GM19455 (cell line): ENCODE data around the gene MAP2K6.

Experiments used
- ATAC-seq: cut with Tn5 transposase; IDR thresholded peaks from one replicate; pipeline ENCODE4 v1.9.1; 2021; ENCODE audit not compliant: unreplicated experiment

MAP2K6 gene

DNA sequence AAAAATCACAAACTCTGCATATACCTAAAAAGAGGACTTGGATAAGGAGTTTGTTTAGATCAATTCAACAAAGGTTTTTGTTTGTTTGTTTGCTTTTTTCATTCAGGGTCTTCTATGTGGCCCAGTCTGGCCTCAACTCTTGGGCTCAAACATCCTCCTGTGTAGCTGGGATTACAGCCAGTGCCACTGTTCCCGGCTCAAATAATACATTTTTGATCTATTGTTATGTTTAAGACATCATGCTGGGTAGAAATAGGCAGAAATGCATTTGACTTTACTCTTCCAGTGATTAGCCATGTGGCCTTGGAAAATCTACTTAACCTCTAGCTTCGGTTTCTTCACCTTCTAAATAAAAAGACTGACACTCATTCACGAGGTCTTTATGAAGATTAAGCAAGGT, 11.5 kb downstream of the MAP2K6 start:
- ATAC-seq, result no peak

DNA sequence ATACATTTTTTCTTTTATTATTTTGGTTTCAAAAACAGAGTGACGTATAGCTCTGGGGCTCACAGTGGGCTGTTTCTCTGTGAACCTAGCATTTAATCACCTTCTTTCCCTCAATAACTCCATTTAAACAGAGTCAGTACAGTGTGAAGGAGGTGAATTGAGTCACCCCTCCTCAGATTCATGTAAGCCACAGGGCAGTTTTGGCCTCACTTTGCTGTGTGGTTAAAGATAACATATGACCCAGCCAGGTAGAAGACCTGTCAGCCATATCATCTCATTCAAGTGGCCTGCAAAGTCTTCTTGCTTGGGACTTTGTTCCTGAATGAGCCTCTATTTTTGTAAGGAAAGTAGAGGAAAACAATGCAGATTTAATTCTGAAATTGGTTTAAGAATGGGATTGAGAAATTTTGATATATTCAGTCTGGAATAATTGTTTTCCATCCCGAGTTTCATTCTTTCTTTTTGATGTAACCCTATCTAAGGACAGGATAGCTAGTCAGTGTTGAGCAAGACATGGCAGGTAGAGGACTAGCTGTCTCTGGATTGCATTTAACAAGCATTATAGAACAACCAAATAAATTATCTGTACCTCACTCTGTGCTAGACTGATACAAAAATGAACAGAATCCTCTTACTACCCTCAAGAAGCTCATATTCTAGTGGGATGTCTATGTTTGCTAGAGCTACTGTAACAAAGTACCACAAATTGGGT, 13.1 kb downstream of the MAP2K6 start:
- no peak for ATAC-seq

DNA sequence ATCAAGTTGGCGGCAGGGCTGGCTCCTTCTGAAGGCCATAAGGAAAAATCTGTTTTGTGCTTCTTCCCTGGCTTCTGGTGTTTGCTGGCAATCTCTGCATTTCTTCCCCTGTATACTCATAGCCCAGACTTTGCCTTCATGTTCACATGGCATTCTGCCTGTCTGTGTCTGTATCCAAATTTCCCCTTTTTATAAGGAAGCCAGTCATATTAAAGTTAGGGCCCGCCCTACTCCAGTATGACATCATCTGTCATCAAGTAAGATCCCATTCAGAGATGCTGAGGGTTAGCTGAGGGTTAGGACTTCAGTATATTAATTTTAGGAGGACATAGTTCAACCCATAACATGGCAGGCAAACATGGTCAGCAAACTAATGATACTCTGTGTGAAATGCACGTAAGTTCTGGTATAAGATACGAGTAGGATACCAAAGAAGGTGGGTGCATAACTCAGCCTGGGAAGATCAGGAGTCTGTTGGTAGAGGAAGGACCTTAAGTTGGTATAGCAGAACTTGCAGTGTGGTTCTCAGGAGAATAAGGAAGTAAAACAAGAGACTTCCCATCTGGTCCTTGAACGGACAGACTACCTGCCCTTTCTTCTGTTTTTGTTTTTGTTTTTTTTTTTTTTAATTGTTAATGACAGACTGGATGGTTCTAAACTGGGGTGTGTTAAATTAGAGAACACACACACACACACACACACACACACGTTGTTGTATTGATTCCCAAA, 13.9 kb downstream of the MAP2K6 start:
- no peak for ATAC-seq

DNA sequence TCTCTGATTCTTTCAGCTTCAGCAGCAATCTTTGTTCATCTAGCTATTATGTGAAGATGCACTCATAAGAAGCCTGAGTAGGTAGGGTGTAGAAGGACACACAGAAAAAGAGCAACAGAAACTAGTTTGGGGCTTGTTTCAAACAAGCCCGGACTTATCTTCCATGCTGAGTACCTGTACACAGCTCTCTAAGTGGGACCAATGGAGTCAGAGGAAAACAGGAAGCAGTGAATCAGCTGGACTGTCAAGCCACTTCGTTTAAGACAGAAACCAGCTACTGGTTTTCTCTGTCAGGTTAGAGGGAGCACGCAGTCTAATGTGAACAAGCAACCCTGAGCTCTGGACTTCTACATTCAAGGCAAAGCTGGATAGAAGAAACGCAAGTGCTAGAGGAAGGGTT, 16.0 kb downstream of the MAP2K6 start:
- ATAC-seq, result peak; percentile 65

DNA sequence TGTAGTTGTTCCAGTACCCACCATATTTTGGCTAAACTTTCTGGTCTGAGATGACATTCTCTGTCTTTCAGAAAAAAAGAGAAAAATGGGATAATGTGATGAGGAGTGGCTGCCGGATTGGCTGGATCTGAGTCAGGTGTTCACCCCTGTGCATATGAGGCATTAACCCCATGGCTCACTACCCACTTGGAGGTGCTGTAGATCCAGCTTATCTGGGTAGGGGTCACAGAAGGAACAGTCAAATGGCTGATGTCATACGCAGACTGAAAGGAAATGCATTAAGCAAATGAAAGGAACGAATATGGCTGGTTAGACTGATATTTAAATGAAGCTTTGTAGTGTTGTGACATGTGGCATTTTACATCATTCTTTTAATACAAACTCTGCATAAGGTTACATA, 17.3 kb downstream of the MAP2K6 start:
- ATAC-seq, result no peak

DNA sequence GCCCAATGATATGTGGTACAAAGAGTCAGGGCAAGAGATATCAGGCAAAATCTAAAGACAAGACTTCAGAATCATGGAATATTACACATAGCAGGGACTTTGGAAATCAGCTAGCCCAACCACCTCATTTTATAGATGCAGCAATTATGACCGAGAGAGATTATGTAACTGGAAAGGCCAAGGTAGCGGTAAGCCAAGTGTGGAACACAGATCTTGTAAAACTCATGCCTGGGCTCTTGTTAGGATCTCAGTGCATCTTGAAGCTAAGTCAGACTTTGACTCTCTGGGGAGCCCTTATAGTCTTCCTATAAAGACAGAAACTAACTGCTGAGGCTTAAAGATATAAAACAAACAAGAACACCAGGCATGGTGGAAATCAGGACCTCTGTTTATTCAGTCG, 18.6 kb downstream of the MAP2K6 start:
- ATAC-seq, result no peak

DNA sequence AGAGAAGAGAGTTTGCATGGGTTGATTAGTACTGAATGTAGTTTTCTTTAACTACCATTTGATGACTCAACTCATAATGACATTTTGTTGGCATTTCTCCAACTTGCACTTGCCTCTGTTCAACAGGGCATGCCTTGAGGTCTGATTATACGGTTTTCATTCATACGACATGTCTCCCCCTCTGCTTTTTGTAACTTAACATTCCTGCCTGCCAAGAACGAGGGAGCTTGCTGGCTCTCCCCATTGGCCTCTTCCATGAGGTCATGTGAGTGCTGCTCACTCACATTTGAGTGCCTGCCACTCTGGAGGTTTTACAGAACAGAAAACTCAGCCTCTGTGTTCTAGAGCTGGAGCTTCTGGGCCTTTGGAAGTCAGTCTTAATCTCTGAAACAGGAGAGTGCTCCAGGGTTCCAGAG, 19.7 kb downstream of the MAP2K6 start:
- no peak for ATAC-seq

DNA sequence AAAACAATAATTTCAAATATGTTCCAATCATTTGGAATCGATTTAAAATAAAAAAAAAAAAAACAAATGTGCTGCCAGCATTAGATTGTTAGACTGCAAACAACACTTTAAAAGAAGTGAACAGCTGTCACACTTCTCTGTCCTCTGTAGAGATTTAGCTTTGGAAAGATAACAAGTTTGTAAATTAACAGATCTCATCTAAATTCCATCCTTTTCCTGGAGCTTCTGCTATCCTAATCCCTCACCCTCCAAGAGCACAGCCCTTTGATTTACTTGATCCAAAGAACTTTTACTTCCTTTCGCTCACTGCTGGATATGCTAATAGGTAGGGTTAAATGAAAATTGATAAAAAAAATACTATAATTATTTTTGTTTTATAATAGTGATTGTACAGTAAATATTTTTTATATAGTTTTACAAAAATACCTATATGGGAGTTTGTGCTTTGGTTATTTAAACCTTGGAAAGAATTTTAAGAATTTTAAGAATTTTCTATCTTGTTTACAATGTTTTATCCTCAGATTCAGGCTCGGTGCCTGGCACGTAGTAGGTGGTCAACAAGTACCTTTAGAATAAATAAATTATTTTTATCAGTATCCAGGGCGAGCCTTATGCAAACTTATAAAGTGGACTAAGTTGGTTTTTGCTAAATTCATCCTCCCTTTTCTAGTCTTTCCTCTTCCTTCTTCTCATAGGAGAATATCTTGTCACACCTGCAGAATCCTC, 21.6 kb downstream of the MAP2K6 start:
- no peak for ATAC-seq

DNA sequence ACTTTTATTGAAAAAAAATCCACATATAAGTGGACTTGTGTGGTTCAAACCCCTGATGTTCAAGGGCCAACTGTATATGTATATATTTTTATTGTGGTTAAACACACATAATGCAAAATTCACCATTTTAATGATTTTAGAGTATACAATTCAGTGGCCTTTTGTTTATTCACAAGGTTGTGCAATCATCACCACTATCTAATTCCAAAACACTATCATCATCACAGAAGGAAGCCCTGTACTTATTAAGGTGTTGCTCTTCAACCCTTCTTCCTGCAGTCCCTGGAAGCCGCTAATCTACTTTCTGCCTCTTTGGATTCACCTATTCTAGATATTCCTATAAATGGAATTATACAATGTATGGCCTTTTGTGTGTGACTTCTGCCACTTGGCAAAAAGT, 23.0 kb downstream of the MAP2K6 start:
- ATAC-seq, result no peak

DNA sequence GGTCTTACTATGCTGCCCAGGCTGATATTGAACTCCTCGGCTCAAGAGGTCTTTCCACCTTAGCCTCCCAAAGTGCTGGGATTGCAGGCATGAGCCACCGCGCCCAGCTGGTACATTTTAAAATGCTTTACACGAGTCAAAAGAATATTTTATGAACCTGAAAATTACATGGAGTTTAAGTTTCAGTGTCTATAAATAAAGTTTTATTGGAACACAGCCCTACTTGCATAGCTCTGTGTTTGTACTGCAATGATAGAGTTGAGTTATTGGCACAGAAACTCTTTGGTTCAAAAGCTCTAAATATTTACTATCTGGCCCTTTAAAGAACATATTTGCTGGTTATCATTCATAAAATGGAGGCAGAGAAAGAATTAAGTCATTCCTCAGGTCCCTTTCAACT, 24.3 kb downstream of the MAP2K6 start:
- ATAC-seq, result no peak

DNA sequence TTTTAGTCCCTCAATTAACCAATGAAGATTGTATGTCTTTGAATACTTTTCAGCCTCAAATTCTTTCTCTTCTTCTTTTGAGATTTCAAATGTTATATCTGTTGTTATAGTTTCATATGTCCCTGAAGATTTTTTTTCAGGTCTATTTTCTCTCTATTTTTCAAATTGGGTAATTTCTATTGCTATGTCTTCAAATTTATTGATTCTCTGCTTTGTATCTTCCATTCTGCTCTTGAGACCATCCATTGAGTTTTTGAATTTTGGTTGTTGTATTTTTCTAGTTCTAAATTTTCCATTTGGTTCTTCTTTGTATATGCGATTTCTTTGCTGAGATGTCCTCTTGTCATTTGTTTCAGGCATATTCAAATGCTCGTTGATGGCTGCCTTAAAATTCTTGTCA, 26.7 kb downstream of the MAP2K6 start:
- no peak for ATAC-seq

DNA sequence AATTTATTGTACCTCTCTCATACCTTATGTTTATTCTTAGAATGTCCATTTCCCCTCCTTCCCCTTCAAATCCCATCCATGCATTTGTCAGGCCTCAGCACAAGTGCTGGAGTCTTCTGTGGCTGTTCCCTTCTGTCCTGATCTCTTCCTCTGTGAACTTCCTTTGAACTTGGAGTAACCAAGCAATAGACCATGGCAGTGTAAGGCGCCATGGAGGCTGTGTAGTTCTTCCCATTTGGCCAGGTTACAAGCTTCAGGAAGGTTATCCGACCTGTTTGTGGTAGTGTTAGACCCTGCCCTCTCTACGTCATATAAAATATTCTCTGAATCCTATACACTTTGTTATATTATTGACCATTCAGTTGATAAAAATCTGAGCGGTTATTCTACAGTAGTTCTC, 28.6 kb downstream of the MAP2K6 start:
- ATAC-seq, result no peak

DNA sequence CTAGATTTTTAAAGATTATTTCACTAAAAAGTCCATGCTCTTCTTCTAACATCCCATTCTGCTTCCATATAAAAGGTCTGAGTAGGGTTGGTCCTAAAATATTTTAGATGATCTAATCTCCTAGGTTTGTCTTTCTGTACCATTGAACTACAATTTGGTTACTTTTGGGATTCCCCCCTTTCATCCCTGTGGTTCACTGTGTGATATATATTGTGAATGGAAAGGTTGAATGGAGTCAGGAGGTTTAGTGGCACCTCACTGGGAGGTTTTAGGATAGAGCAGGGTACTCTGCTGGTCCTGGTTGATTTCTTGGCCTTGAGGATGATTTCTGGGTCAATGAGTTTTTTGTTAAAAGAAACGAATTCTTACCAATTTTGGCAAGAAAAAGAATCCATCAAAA, 29.5 kb downstream of the MAP2K6 start:
- no peak for ATAC-seq

DNA sequence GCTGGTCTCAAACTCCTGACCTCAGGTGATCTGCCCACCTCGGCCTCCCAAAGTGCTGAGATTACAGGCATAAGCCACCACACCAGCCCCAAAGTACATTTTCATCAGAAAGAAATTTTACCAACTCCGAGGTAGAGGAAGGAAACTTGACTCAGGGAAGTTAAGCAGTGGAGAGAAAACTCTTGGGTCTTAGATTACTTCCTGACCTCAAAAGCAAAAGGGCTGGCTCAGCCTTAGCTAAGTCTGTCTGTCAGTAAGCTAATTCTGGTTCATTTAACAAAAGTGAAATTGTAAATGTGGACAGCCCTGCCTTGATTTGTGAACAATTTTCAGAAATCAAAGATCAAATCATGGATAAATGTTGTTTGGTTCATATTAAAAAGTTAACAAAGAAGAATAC, 30.6 kb downstream of the MAP2K6 start:
- ATAC-seq, result no peak

DNA sequence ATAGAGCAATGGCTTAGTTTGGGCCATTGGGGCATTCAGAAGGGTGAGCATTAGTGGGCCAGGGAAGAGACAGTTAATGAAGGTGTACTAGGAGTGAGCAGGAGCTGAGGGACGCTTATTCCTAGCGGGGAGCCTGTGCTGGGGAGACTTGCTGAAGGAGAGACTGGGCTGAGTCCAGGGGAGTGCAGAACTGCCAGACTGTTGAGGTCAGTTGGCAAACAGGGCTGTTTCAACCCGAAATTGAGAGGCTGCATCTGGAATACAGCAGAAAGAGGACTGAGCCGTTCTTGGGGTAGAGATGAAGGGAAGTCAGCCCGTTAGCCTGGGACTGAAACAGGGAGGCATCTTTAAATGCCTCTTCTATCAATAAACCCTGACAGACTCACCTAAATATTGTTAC, 33.2 kb downstream of the MAP2K6 start:
- ATAC-seq, result no peak

DNA sequence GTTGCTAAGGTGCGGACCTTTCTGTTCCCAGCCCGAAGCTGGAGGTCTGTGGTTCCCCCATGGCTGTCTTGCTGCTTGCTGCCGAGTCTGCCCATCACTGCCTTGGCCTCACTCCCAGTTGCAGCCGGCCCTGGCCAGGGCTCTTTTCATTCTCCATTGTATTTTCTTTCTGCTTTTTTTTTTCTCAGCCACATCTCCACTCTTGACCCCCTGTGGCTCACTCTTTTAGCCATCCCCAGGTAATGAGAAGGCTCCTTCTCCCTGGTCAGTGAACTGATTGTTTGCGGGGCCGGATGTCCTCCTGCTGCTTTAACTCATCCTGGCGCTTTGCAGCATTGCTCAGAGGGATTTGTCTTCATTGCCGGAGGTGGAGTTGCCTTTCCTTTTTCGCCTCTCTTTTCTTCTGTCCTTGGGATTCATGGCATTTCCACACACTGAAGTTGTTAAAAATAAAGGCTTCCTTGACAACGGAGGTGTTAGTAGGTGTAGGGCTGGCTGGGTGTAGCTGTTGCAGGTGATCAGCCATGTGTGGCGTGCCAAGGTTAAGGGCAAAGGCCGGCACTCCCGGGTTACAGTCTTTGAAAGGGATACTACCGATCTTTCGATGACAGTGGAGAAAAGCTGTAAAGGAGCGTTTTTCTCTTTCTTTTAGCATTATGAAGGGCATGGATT, 34.1 kb downstream of the MAP2K6 start:
- no peak for ATAC-seq

DNA sequence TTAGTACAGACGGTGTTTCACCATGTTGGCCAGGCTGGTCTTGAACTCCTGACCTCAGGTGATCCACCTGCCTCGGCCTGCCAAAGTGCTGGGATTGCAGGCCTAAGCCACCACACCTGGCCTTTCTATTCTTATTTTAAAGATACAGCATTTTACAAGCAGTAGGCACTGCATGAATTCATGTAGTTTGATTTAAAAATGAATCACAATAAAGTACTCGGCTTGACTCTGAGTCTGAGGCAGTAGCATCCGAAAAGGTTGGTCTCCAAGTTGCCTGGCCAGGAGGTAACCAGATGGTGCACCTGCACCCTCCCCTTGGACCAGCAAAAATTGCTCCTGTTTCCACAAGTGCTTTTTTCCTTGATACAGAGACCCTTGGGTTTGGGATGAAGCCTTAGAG, 35.6 kb downstream of the MAP2K6 start:
- no peak for ATAC-seq

DNA sequence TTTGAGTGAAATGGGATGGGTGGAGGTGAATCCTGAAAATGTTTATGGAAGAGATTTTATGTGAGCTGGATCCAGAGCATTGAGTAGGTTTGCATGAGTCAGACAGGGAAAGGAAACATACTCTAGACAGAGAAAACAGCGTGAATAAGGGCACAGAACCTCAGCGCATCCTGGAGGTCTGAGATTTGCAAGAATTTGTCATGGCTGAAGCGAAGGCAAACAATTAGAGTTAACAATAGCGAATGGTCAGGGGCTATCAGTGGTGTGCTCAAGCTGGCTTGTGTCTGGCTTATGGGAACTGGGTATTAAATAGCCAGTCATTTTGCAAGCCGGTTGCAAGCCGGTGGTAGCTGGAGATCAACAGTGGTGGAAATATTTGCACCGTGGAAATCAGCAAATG, 36.4 kb downstream of the MAP2K6 start:
- ATAC-seq, result peak; percentile 34

DNA sequence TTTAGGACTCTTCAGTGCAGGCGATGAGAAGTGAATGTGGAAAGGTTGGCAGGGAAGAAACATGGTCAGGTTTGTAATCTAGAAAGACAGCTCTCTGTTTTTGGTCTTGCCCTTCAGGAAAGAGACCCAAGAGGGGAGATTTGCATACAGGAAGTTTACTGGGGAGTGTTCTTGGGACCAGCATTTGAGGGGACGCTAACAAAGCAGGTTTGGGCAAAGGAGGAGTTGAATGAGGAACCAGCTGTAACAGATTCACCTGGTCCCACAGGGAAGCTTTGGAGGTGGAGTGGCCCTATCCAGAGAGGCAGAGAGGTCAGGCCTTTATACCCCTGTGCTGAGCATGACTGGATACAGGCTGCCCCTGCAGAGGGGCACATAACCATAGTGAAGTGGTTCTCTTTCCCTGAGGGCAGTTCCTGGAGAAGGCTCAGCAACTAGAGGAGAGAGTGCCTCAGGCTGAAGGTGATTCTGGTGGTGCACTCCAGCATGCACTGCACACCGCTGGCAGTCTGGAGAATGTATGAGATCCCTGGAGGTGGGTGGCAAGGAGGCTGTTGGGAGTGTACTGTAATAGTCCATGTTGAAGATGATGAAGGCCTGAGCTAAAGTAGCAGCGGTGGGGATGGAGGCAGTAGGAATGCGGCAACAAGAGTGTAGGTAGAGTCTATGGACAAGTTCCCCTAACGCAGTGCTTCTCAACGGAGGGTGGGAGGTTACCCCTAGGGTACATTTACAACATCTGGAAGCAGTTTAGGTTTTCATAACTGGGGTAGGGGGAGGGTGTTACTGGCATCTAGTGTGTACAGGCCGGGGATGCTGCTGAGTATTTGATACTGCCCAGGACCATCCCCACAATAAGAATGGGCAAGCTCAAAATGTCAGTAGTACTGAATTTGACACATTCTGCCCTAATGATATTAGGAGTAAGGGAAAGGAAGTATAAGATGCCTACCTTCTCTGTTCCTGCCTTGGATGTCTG, 37.2 kb downstream of the MAP2K6 start:
- ATAC-seq, result peak; percentile 94

DNA sequence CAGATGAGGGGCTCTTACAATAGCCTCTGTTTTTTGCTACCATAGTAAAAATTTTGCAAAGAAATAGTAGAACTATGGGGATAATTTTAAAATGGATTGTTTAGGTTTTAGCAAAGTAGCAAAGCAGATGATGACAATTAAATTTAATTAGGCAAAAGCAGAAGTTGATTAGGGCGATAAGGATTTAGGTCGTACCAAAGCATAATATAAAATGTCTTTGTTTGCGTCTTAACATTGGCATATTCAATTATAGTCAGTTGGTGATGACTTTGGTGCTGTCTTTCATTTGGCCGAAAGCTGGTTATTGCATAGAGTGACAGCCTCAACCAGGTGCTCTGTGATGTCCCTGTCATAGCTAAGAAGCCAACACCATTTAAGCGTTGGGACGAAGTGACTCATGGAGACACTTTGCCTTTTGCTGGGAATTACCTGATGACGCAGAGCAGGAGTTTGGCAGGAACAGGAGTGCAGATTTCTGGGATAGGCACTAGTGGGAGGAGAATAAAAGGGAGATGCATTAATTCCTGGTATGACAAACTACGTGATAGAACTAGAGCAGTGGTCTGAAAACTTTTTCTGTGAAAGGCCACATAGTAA, 38.3 kb downstream of the MAP2K6 start:
- ATAC-seq, result no peak
